Panc1 (cell line): ENCODE results near the gene ACTG1. TPM values are rescaled to one million over a fixed set of nuclear protein-coding genes. Genes with fewer than 3 reads are reported as not detected.

ENCODE experiments used
- ATAC-seq: fragments of 200-7000 bp; cut with Tn5 transposase; 2 replicates; pipeline ENCODE4 v1.9.1; 2020; ENCODE audit warnings: mild to moderate bottlenecking, moderate library complexity
- BruUV-seq: library from RNA; stranded (reverse); fragments of 400-500 nt; replicated peaks from 2 replicates; lab custom pipeline; 2021; lab: Mats Ljungman, UMichigan
- CTCF ChIA-PET: fragments of 300-600 bp; sonication (Branson Sonifier 250); formaldehyde crosslinking; loops from one replicate; lab custom pipeline; 2022; ENCODE audit warnings: antibody characterized with exemption; lab: Charles Lee
- POLR2A ChIA-PET: fragments of 300-600 bp; sonication (Branson Sonifier 250); formaldehyde crosslinking; loops from one replicate; lab custom pipeline; 2022; ENCODE audit warnings: antibody characterized with exemption; lab: Charles Lee
- DNase-seq: peaks from one replicate; pipeline ENCODE4 v3.0.0-alpha.2; 2010; ENCODE audit warnings: low read depth, low spot score
- H3K27ac ChIP-seq: 2 replicates; pipeline ENCODE4 v1.5.1; 2011; ENCODE audit warnings: mild to moderate bottlenecking, low read length, inconsistent platforms
- H3K27me3 ChIP-seq: fragments of 200-500 bp; sonication (Bioruptor generic); 2 replicates; pipeline ENCODE4 v1.6.0; 2014; ENCODE audit warnings: low read length, inconsistent platforms; ENCODE audit not compliant: control insufficient read depth, insufficient read depth
- H3K36me3 ChIP-seq: fragments of 200-500 bp; sonication (Bioruptor generic); 2 replicates; pipeline ENCODE4 v1.5.1; 2014; ENCODE audit warnings: inconsistent platforms, mild to moderate bottlenecking, low read length, moderate library complexity; ENCODE audit not compliant: control insufficient read depth, insufficient read depth
- H3K4me1 ChIP-seq: 2 replicates; pipeline ENCODE4 v1.5.1; 2011; ENCODE audit warnings: inconsistent platforms, mild to moderate bottlenecking, low read length, moderate library complexity; ENCODE audit not compliant: control insufficient read depth, insufficient read depth
- H3K4me3 ChIP-seq, 2 experiments: 2 replicates each; pipeline ENCODE4 v1.5.1; 2011 to 2012; ENCODE audit warnings: low read depth in 2 of 2, low read length in 2 of 2, mild to moderate bottlenecking in 2 of 2, inconsistent platforms in 1 of 2, moderate library complexity in 1 of 2
- H3K9me3 ChIP-seq: fragments of 200-500 bp; sonication (Bioruptor generic); 2 replicates; pipeline ENCODE4 v1.5.1; 2014; ENCODE audit warnings: low read depth, mild to moderate bottlenecking, inconsistent platforms, low read length, moderate library complexity; ENCODE audit not compliant: control insufficient read depth, insufficient read depth
- CTCF ChIP-seq: fragments of 450-650 bp; IDR thresholded peaks from 2 replicates; pipeline ENCODE4 v1.5.1; 2017; ENCODE audit warnings: mild to moderate bottlenecking
- POLR2AphosphoS5 ChIP-seq: IDR thresholded peaks from 2 replicates; pipeline ENCODE4 v1.6.1; 2012; ENCODE audit warnings: mild to moderate bottlenecking, low read depth, low read length, moderate library complexity
- SIN3A ChIP-seq: IDR thresholded peaks from 2 replicates; pipeline ENCODE4 v1.6.1; 2012; ENCODE audit warnings: low read depth, mild to moderate bottlenecking, low read length, moderate library complexity, borderline replicate concordance; ENCODE audit not compliant: insufficient read depth
- TCF7L2 ChIP-seq: IDR thresholded peaks from 2 replicates; pipeline ENCODE4 v1.6.1; 2011; ENCODE audit warnings: mild to moderate bottlenecking, low read depth, low read length, inconsistent platforms
- in situ Hi-C: cut with HindIII; loops from 2 replicates; pipeline ENCODE4 v1.10.0; 2016; ENCODE audit warnings: low sequenced_read_pairs, low pct_unique_long_range_greater_than_20kb
- intact Hi-C: fragments of 100-400 bp; cut with micrococcal nuclease; formaldehyde crosslinking; loops from one replicate; pipeline ENCODE4 v1.10.0; 2022; ENCODE audit not compliant: unreplicated experiment
- total RNA-seq: library from RNA; stranded (reverse); gene quantifications from one replicate; pipeline ENCODE4 v1.2.1, GENCODE V29; 2021; ENCODE audit not compliant: unreplicated experiment

Gene ACTG1
- total RNA-seq, 1 experiment from 2014 or later, result 4,502 TPM

- intact Hi-C loops (loop anchor here (5.0 kb wide), 1 partner anchor 46 kb away; no protein-coding TSS in a partner anchor), in situ Hi-C loops (no loop called here)
- H3K9me3 ChIP-seq, result no peaks in the 10 kb centered on the region
- no peak overlapping the region for H3K4me3 ChIP-seq
- ChIA-PET CTCF (no interaction called here), POLR2A (interaction anchor here (0.6 kb wide), 1 partner anchor 18 kb away, joined by 5 read pairs; no protein-coding TSS in a partner anchor)
- H3K27me3 ChIP-seq, result no peaks in the 10 kb centered on the region
- DNase-seq (no peak), ATAC-seq (no peak)
- no peak for TF ChIP-seq CTCF
- no TSS peak for BruUV-seq
- H3K4me1 ChIP-seq, result peaks cover 76% of the 10 kb centered on the region
- peaks cover 7% of the 10 kb centered on the region; the same call in 1 of the 2 replicates for H3K36me3 ChIP-seq
- peak overlapping the region; percentile 100 for H3K27ac ChIP-seq
Measured at GRCh38 chr17:81556175-81556691, 43.6 kb upstream of the ACTG1 start.

DNA sequence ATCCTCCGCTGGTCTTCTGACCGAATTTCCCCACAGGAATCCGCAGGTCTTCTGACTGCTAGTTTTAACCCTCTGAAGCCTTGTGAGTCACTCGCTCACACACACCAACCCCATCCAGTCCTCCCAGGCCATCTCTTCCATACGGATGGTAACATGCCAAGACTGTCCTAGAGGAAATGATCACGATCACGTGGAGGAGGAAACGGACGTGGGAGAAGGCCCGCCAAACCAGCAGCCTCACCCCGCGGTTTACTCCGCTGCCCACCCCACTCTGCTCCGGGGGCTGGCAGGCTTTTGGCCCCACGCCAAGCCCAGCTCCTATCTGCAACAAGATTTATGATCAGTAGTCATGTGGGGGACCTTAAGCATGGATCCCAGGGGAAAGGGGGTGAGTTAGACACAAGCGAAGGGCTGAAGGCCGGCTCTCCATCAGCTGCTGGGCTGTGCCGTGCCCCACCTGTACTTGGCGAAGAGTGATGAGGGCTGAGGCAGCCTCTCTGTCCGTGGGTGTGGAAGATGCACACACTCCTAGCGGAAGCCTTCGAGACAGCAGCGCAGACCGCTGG, 41.1 kb upstream of the ACTG1 start:
- Histone ChIP-seq H3K27ac (peak overlapping the region; percentile 100), H3K36me3 (peaks cover 7% of the 10 kb centered on the region; the same call in 1 of the 2 replicates), H3K4me3 (peak overlapping the region; percentile 84 to 91), H3K27me3 (no peaks in the 10 kb centered on the region), H3K9me3 (no peaks in the 10 kb centered on the region), H3K4me1 (peaks cover 59% of the 10 kb centered on the region)
- TSS peak; percentile 92 for BruUV-seq
- POLR2A ChIA-PET, result no interaction called here
- DNase-seq (no peak), ATAC-seq (peak; percentile 44)
- intact Hi-C loops, result loop anchor here (2.0 kb wide), 1 partner anchor 13 kb away; no protein-coding TSS in a partner anchor
- TF ChIP-seq SIN3A (no peak), POLR2AphosphoS5 (0 out of 2 replicates have a peak, but pooled peaks have one; percentile 70)
- CTCF ChIA-PET, result no interaction called here
- in situ Hi-C loops, result no loop called here

DNA sequence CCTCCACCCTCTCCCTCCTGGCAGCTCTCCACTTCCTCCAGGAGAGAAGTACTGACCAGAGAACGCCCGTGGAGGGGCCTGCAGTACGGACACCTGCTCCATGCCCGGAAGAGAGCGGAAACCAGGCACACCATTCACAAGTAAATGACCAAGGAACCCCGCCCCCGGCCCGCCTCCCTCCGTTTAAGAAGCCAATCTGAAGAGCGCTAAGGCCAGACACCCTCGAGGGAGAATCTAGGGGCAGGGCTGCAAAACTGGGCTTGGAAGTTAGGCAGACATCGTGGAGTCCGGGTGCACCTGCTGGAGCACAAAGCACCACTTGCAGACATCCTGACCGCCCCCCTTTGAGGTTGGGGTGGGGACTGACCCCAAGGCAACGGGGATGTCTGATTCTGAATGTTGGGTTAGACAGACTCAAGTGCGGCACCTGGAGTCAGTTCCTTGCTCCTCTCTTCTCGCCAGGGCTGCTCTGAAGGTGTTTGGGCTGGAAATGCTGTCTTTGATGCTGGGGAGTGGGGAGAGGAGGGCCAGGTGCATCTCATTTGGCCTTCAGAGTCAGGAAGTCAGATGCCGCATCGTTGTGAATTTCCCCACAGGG, 40.5 kb upstream of the ACTG1 start:
- TF ChIP-seq TCF7L2 (peak; percentile 38; the same call in 1 of the 2 replicates), CTCF (no peak), POLR2AphosphoS5 (peak; percentile 88)
- in situ Hi-C loops, result no loop called here
- DNase-seq (no peak), ATAC-seq (peak; percentile 71)
- Histone ChIP-seq H3K27ac (peak overlapping the region; percentile 100), H3K4me3 (peak overlapping the region; percentile 84 to 91), H3K4me1 (peaks cover 54% of the 10 kb centered on the region), H3K9me3 (no peaks in the 10 kb centered on the region), H3K27me3 (no peaks in the 10 kb centered on the region), H3K36me3 (peaks cover 5% of the 10 kb centered on the region; the same call in 1 of the 2 replicates)
- intact Hi-C loops, result loop anchor here (2.0 kb wide), 1 partner anchor 14 kb away; no protein-coding TSS in a partner anchor
- POLR2A ChIA-PET, result interaction anchor here (1.1 kb wide), 1 partner anchor 9 kb away, joined by 3 read pairs; no protein-coding TSS in a partner anchor
- no TSS peak for BruUV-seq
- CTCF ChIA-PET, result no interaction called here
